GM21515 (cell line): ENCODE data around the gene UPK1B.

ENCODE experiments used
- ATAC-seq: cut with Tn5 transposase; IDR thresholded peaks from one replicate; pipeline ENCODE4 v1.9.1; 2021; ENCODE audit not compliant: unreplicated experiment

UPK1B gene

GRCh38 chr3:119245778-119246177 is 72.4 kb downstream of the UPK1B start:
- no peak for ATAC-seq
